Uterus (tissue), 4 donors: ENCODE results near the gene TMEM54. TPM values are rescaled to one million over a fixed set of nuclear protein-coding genes. Genes with fewer than 3 reads are reported as not detected.

ENCODE experiments used
- DNase-seq, 2 donors: peaks; one replicate each; pipeline ENCODE4 v3.0.0-alpha.2; 2019 to 2020
- H3K27ac ChIP-seq, 2 donors: fragments of 200-600 bp; sonication (generic); 1 replicate in 1 of 2; 2 replicates in 1 of 2; pipeline ENCODE4 v1.5.1; 2016 to 2018
- H3K27me3 ChIP-seq, 2 donors: fragments of 200-600 bp; sonication (generic); one replicate each; pipeline ENCODE4 v1.5.1; 2018 to 2019; ENCODE audit warnings: control low read depth in 1 of 2
- H3K36me3 ChIP-seq, 2 donors: fragments of 200-600 bp; sonication (generic); one replicate each; pipeline ENCODE4 v1.5.1; 2019; ENCODE audit warnings: control low read depth in 1 of 2
- H3K4me1 ChIP-seq, 2 donors: fragments of 200-600 bp; sonication (generic); one replicate each; pipeline ENCODE4 v1.5.1; 2018 to 2019; ENCODE audit warnings: control low read depth in 1 of 2
- H3K4me3 ChIP-seq, 2 donors: fragments of 200-600 bp; sonication (generic); 1 replicate in 1 of 2; 2 replicates in 1 of 2; pipeline ENCODE4 v1.5.1; 2018 to 2019; ENCODE audit warnings: mild to moderate bottlenecking in 1 of 2
- H3K9me3 ChIP-seq, 2 donors: fragments of 200-600 bp; sonication (generic); one replicate each; pipeline ENCODE4 v1.5.1; 2019; ENCODE audit warnings: control low read depth in 1 of 2
- POLR2A ChIP-seq, 2 donors: fragments of 450-650 bp; IDR thresholded peaks; one replicate each; pipeline ENCODE4 v1.6.1; 2016; ENCODE audit warnings: antibody characterized with exemption in 2 of 2, mild to moderate bottlenecking in 1 of 2, moderate library complexity in 1 of 2
- intact Hi-C: fragments of 100-400 bp; cut with DNase I; formaldehyde crosslinking; loops from one replicate; pipeline ENCODE4 v1.15.1; 2023; ENCODE audit warnings: low total_unique reads
- total RNA-seq, 4 donors: library from RNA; depleted of rRNA in 3 of 4; stranded (reverse); fragments of >200 nt in 3 of 4; gene quantifications; one replicate each; pipeline versions ENCODE4 v1.1.0 to v1.2.4, GENCODE V29; 2014 to 2023
- TF ChIP-seq, protein P1 (sequence below), 4 experiments: fragments of 200-600 bp in 2 of 4; fragments of 450-650 bp in 2 of 4; sonication (generic) in 2 of 4; IDR thresholded peaks; one replicate each; pipeline ENCODE4 v1.5.1; 2016 to 2019; ENCODE audit warnings: antibody characterized with exemption in 4 of 4, mild to moderate bottlenecking in 2 of 4, moderate library complexity in 1 of 4
- donor health status: DM: yes; HTN: yes; CAD: no.

TMEM54 gene
- total RNA-seq, 4 donors from 2014 or later = 18.4 to 57.4 (median 34.8) TPM

DNA sequence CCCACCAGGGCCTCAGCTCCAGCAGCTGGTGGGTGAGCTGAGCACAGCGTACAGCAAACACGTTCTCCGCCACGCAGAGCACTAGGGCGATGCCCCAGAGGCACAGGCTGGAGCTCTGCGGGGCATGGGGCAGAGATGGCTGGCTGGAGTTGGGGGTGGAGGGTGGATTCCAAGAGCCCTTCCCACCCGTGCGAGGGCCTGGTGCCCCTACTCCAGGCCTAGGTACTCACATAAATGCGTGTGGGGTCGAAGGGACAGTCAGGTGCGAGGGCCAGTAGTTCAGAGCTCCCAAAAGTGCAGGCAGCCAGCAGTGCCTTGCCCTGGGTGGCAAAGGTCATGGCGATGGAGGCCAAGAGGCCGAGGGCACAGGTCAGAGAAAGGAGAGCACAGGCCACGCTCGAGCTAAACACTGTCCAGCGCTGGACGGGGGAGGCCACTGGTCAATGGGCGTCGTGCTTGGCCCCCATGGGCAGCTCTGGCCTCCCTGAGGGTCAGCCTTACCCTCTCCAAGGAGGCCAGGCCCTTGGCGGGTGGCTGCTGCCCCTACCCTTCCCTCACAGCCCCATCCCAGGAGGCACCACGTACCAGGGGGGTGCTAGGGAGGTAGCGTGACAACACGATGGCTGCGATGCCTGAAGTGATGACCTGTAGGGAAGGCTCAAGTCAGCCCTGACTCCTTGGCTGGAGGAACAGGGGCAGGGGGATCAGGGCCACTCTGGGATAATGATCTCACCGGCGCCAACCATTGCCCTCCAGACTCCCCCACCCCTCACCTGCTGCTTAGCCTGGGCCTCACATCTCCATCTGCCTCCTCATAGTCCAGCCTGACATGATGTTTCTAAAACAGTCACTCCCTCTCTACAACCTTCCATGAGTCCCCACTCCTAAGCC lies 5.6 kb downstream of the TMEM54 start:
- H3K27me3 ChIP-seq = no peaks in the 10 kb centered on the region
- peaks cover 0 to 12% of the 10 kb centered on the region in 2 donors for H3K4me1 ChIP-seq
- DNase-seq = no peak
- no peaks in the 10 kb centered on the region for H3K9me3 ChIP-seq
- H3K36me3 ChIP-seq = no peaks in the 10 kb centered on the region
- H3K4me3 ChIP-seq = no peak overlapping the region
- H3K27ac ChIP-seq = no peak overlapping the region
- no peak for TF ChIP-seq POLR2A (IDR thresholded peaks at IDR 0.05)
- TF ChIP-seq, protein P1, sequence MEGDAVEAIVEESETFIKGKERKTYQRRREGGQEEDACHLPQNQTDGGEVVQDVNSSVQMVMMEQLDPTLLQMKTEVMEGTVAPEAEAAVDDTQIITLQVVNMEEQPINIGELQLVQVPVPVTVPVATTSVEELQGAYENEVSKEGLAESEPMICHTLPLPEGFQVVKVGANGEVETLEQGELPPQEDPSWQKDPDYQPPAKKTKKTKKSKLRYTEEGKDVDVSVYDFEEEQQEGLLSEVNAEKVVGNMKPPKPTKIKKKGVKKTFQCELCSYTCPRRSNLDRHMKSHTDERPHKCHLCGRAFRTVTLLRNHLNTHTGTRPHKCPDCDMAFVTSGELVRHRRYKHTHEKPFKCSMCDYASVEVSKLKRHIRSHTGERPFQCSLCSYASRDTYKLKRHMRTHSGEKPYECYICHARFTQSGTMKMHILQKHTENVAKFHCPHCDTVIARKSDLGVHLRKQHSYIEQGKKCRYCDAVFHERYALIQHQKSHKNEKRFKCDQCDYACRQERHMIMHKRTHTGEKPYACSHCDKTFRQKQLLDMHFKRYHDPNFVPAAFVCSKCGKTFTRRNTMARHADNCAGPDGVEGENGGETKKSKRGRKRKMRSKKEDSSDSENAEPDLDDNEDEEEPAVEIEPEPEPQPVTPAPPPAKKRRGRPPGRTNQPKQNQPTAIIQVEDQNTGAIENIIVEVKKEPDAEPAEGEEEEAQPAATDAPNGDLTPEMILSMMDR (IDR thresholded peaks at IDR 0.05) = no peak
- intact Hi-C loops = no loop called here

DNA sequence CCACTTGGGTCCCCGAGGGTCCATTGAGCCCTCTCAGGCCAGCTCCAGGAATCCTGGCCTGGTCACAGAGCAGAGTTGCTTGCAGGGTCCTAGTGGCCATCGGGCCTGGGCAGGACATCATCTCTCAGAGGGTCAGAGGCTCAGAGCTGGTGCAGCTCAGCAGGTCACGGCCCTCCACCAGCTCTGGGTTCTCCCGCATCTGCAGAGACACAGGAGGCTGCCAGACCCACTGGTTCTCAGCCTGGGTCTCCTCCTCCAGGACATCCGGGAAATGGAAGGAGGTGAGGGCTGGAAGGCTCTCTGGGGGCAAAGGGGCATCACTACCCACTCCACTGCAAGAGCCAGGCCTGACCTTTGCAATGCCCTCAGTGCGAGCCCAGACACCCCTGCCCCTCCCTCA lies 6.5 kb downstream of the TMEM54 start:
- no peak overlapping the region for H3K4me3 ChIP-seq
- intact Hi-C loops = no loop called here

DNA sequence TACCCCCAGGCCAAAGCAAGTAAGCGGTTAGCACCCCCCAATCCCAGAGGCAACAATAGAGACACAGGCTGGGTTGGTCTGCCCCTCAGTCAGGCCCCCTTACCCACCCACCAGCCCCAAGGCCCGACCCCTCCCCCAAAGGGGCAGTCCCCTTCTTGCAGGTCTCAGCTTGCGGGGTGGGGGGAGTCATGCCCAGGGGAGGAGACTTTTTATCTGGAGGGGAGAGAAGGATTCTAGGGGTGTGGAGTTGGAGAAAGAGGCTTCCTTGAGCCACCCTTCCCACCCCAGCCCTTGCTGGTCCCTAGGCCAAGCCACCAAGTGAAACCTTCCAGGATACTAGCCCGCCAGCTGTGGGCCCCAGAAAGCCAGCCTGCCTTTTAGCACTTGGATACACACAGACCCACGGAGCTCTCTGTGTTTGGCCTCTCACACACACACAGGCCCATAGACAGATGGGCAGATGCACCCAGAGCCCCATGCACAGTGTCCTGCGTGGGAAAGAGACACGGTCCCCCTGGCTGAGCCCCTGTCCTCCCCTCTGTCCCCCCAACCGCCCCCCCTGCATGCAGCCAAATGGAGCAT lies 7.1 kb downstream of the TMEM54 start:
- peaks cover 0 to 10% of the 10 kb centered on the region in 2 donors for H3K4me1 ChIP-seq
- TF ChIP-seq, protein P1 (IDR thresholded peaks at IDR 0.05) = no peak
- TF ChIP-seq POLR2A (IDR thresholded peaks at IDR 0.05) = no peak
- no peaks in the 10 kb centered on the region for H3K27me3 ChIP-seq
- DNase-seq = no peak
- H3K9me3 ChIP-seq = no peaks in the 10 kb centered on the region
- intact Hi-C loops = no loop called here
- H3K4me3 ChIP-seq = peak overlapping the region in 1 of 2 donors; percentile 48
- H3K27ac ChIP-seq = peak overlapping the region in 1 of 2 donors; percentile 54
- H3K36me3 ChIP-seq = no peaks in the 10 kb centered on the region

More for the DNA sequence above, 6.5 kb downstream of the TMEM54 start:
- no peak for TF ChIP-seq POLR2A (IDR thresholded peaks at IDR 0.05)
- TF ChIP-seq, protein P1 (IDR thresholded peaks at IDR 0.05) = no peak
- Histone ChIP-seq H3K27me3 (no peaks in the 10 kb centered on the region), H3K9me3 (no peaks in the 10 kb centered on the region), H3K36me3 (no peaks in the 10 kb centered on the region), H3K27ac (no peak overlapping the region), H3K4me1 (peaks cover 0 to 10% of the 10 kb centered on the region in 2 donors)
- no peak for DNase-seq

DNA sequence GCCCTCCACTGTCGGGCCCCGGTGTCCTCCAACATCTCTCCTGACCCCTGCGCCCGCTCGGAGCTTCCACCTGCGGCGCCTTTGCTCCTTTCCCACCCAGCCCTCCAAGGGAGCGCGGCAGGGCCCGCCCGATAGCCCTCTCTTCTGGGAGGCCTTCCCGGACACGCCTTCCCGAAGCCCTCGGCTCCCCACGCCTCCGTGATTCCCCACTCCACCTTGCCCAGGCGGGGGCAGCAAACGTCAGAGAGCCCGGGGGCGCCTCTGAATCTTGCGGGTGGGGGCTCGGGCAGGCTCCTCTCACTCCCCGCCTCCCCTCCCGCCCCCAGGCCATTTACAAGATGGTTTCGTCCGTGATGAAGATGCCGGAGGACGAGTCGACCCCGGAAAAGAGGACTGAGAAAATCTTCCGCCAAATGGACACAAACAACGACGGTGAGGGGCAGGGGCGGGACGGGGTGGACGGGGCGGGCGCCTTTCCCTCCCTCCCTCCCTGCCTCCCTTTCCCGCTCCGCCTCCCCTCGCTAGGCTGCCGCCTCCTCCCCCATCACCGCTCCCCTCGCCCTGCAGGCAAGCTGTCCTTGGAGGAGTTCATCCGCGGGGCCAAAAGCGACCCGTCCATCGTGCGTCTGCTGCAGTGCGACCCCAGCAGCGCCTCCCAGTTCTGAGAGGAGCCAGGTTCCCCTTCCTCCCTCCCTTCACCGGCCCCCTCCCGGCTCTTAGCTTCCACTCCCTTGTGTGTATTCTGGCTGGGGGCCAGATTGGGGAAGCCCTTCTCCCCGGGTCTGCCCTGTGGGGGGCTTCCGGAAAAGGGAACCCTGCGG lies 7.8 kb downstream of the TMEM54 start:
- Histone ChIP-seq H3K27me3 (no peaks in the 10 kb centered on the region), H3K27ac (peak overlapping the region; percentile 23 to 54), H3K36me3 (no peaks in the 10 kb centered on the region), H3K9me3 (no peaks in the 10 kb centered on the region), H3K4me1 (peaks cover 0 to 10% of the 10 kb centered on the region in 2 donors), H3K4me3 (peak overlapping the region; percentile 48 to 51)
- intact Hi-C loops = no loop called here
- peak; percentile 70 for DNase-seq
- TF ChIP-seq POLR2A (IDR thresholded peaks at IDR 0.05) = no peak
- TF ChIP-seq, protein P1 (IDR thresholded peaks at IDR 0.05) = peak in 1 of 4 experiments; percentile 9
